OCI-LY7 (cell line): Measurements from ENCODE around the gene SPG7.

ENCODE experiments used
- EZH2phosphoT487 ChIP-seq: fragments of 200-600 bp; sonication (generic); IDR thresholded peaks from 2 replicates; pipeline ENCODE4 v1.6.1; 2018; ENCODE audit warnings: low read depth, borderline replicate concordance, mild to moderate bottlenecking, mixed run types, antibody characterized with exemption, low read length, moderate library complexity, mixed read lengths
- TF ChIP-seq, protein P1 (sequence below): fragments of 200-600 bp; sonication (generic); conservative IDR thresholded peaks from 2 replicates; pipeline ENCODE4 v1.5.1; 2014; ENCODE audit warnings: mild to moderate bottlenecking, antibody characterized with exemption, low read length, moderate library complexity, mixed read lengths

- TF ChIP-seq EZH2phosphoT487: no peak
- TF ChIP-seq, protein P1, sequence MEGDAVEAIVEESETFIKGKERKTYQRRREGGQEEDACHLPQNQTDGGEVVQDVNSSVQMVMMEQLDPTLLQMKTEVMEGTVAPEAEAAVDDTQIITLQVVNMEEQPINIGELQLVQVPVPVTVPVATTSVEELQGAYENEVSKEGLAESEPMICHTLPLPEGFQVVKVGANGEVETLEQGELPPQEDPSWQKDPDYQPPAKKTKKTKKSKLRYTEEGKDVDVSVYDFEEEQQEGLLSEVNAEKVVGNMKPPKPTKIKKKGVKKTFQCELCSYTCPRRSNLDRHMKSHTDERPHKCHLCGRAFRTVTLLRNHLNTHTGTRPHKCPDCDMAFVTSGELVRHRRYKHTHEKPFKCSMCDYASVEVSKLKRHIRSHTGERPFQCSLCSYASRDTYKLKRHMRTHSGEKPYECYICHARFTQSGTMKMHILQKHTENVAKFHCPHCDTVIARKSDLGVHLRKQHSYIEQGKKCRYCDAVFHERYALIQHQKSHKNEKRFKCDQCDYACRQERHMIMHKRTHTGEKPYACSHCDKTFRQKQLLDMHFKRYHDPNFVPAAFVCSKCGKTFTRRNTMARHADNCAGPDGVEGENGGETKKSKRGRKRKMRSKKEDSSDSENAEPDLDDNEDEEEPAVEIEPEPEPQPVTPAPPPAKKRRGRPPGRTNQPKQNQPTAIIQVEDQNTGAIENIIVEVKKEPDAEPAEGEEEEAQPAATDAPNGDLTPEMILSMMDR: no peak
Measured at GRCh38 chr16:89596061-89596689, 88.0 kb downstream of the SPG7 start.
